GM23248 (cell line): ENCODE measurements around the gene TMEM219. TPM values are rescaled to one million over a fixed set of nuclear protein-coding genes. Genes with fewer than 3 reads are reported as not detected.

Experiments
- DNase-seq: peaks from one replicate; pipeline ENCODE4 v3.0.0-alpha.2; 2015
- H2AFZ ChIP-seq: fragments of 200-600 bp; sonication (generic); 2 replicates; pipeline ENCODE4 v1.6.1; 2016; ENCODE audit warnings: antibody characterized with exemption
- H3F3A ChIP-seq: fragments of 200-600 bp; sonication (generic); 2 replicates; pipeline ENCODE4 v1.6.1; 2016; ENCODE audit warnings: mild to moderate bottlenecking, antibody characterized with exemption, mixed run types; ENCODE audit not compliant: insufficient read depth
- H3K27ac ChIP-seq: fragments of 200-600 bp; sonication (generic); 2 replicates; pipeline ENCODE4 v1.5.1; 2016; ENCODE audit warnings: mild to moderate bottlenecking
- H3K27me3 ChIP-seq: fragments of 200-600 bp; sonication (generic); replicated peaks from 2 replicates; pipeline ENCODE4 v1.6.1; 2016; ENCODE audit warnings: mild to moderate bottlenecking; ENCODE audit not compliant: insufficient read depth
- H3K36me3 ChIP-seq: fragments of 200-600 bp; sonication (generic); 2 replicates; pipeline ENCODE4 v1.6.1; 2016; ENCODE audit warnings: low read depth, mild to moderate bottlenecking
- H3K4me1 ChIP-seq: fragments of 200-600 bp; sonication (generic); 2 replicates; pipeline ENCODE4 v1.6.1; 2016; ENCODE audit warnings: mild to moderate bottlenecking; ENCODE audit not compliant: insufficient read depth
- H3K4me2 ChIP-seq: fragments of 200-600 bp; sonication (generic); one replicate; pipeline ENCODE4 v1.6.1; 2016; ENCODE audit warnings: mild to moderate bottlenecking; ENCODE audit not compliant: unreplicated experiment
- H3K4me3 ChIP-seq: fragments of 200-600 bp; sonication (generic); 2 replicates; pipeline ENCODE4 v1.5.1; 2016; ENCODE audit warnings: mild to moderate bottlenecking
- H3K79me2 ChIP-seq: fragments of 200-600 bp; sonication (generic); 2 replicates; pipeline ENCODE4 v1.6.1; 2016; ENCODE audit warnings: mild to moderate bottlenecking; ENCODE audit not compliant: insufficient read depth
- H3K9ac ChIP-seq: fragments of 200-600 bp; sonication (generic); 2 replicates; pipeline ENCODE4 v1.6.1; 2016; ENCODE audit warnings: mild to moderate bottlenecking
- H3K9me2 ChIP-seq: fragments of 200-600 bp; sonication (generic); 2 replicates; pipeline ENCODE4 v1.6.1; 2016; ENCODE audit warnings: mixed run types, mild to moderate bottlenecking, moderate library complexity; ENCODE audit not compliant: insufficient read depth
- H3K9me3 ChIP-seq: fragments of 200-600 bp; sonication (generic); one replicate; pipeline ENCODE4 v1.6.1; 2017; ENCODE audit warnings: low read depth
- H4K20me1 ChIP-seq: fragments of 200-600 bp; sonication (generic); 2 replicates; pipeline ENCODE4 v1.6.0; 2016; ENCODE audit not compliant: insufficient read depth
- EZH2 ChIP-seq: fragments of 200-600 bp; sonication (generic); IDR thresholded peaks from 2 replicates; pipeline ENCODE4 v1.6.1; 2018; ENCODE audit warnings: antibody characterized with exemption, mild to moderate bottlenecking; ENCODE audit not compliant: insufficient read depth, poor library complexity, severe bottlenecking
- EZH2phosphoT487 ChIP-seq: fragments of 200-600 bp; sonication (generic); IDR thresholded peaks from 2 replicates; pipeline ENCODE4 v1.6.1; 2018; ENCODE audit warnings: antibody characterized with exemption, moderate library complexity, mild to moderate bottlenecking, low read depth; ENCODE audit not compliant: insufficient read depth
- WGBS, 2 experiments: methylation state at CpG; one replicate each; pipeline ENCODE4 v1.1.6; 2015 to 2017; ENCODE audit warnings: low lambda C conversion rate in 2 of 2, low coverage in 1 of 2; ENCODE audit errors: missing lambda C conversion rate in 2 of 2; 5-methylcytosine and 5-hydroxymethylcytosine counted together
- in situ Hi-C: fragments of 300-500 bp; cut with MboI; formaldehyde crosslinking; loops from 2 replicates; pipeline ENCODE4 v1.15.0; 2020
- polyA plus RNA-seq: library from polyadenylated mRNA; unstranded; fragments of >200 nt; fragmentation: Nextera tagmentation; extraction: Ambion mirVana; gene quantifications from 2 replicates; pipeline ENCODE4 v1.2.1, GENCODE V29; 2016
- total RNA-seq: library from RNA; depleted of rRNA; stranded (reverse); fragments of >200 nt; shearing (Covaris generic); gene quantifications from 2 replicates; pipeline ENCODE4 v1.2.3, GENCODE V29; 2014

Gene TMEM219
- total and polyA plus RNA-seq, 2 experiments from 2014 or later = 124 to 162 TPM

GRCh38 chr16:29963021-29963743, 1.3 kb downstream of the TMEM219 start:
- H3K9ac ChIP-seq = peak overlapping the region; percentile 87
- peaks cover 9% of the 10 kb centered on the region; the same call in 1 of the 2 replicates for H3K4me1 ChIP-seq
- 84 to 85% methylated on average over 14 of the region's 14 CpGs for WGBS, 2 experiments
- in situ Hi-C loops = no loop called here
- peaks cover 23% of the 10 kb centered on the region for H3K79me2 ChIP-seq
- peak overlapping the region; percentile 77 for H2AFZ ChIP-seq
- peak overlapping the region; percentile 74 for H3K27ac ChIP-seq
- no peaks in the 10 kb centered on the region for H3K9me3 ChIP-seq
- H3K9me2 ChIP-seq = no peaks in the 10 kb centered on the region
- TF ChIP-seq EZH2phosphoT487 = no peak
- no peak for TF ChIP-seq EZH2
- H3K36me3 ChIP-seq = peaks cover 3% of the 10 kb centered on the region
- DNase-seq = no peak
- H3K4me2 ChIP-seq = peak overlapping the region; percentile 95
- peak overlapping the region; percentile 78 for H3K4me3 ChIP-seq
- H3F3A ChIP-seq = no peaks in the 10 kb centered on the region
- no peaks in the 10 kb centered on the region for H3K27me3 ChIP-seq
- H4K20me1 ChIP-seq = no peaks in the 10 kb centered on the region

DNA sequence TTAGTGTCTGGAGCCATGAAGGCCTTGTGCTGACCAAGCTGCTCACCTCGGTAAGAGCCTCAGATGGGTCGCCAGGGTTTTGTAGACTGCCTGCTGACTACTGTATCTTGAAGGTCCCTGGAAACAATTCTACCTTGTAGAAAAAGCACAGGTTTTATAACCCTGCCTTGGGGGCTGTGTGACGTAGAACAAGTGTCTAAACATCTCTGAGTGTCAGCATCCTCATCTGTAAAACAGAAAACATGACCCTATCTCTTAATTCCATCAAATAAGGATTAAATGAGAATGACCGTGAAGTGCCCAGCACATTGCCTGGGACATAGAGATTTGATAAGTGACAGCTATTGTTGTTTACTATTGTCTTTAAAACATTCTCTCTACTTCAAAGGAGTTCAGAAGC, 6.3 kb downstream of the TMEM219 start:
- peaks cover 13% of the 10 kb centered on the region for H3K79me2 ChIP-seq
- no peak overlapping the region for H3K4me3 ChIP-seq
- in situ Hi-C loops = no loop called here
- no peak overlapping the region for H3K9ac ChIP-seq
- peaks cover 14% of the 10 kb centered on the region; the same call in 1 of the 2 replicates for H3F3A ChIP-seq
- no peaks in the 10 kb centered on the region for H3K27me3 ChIP-seq
- H2AFZ ChIP-seq = no peak overlapping the region
- no peaks in the 10 kb centered on the region for H3K9me2 ChIP-seq
- H3K4me2 ChIP-seq = no peak overlapping the region
- H3K4me1 ChIP-seq = no peaks in the 10 kb centered on the region
- peaks cover 11% of the 10 kb centered on the region for H3K36me3 ChIP-seq
- no peaks in the 10 kb centered on the region for H3K9me3 ChIP-seq
- TF ChIP-seq EZH2phosphoT487 = no peak
- no peak for TF ChIP-seq EZH2
- 88 to 94% methylated on average over 4 of the region's 4 CpGs for WGBS, 2 experiments
- no peak for DNase-seq
- no peak overlapping the region for H3K27ac ChIP-seq
- H4K20me1 ChIP-seq = no peaks in the 10 kb centered on the region

DNA sequence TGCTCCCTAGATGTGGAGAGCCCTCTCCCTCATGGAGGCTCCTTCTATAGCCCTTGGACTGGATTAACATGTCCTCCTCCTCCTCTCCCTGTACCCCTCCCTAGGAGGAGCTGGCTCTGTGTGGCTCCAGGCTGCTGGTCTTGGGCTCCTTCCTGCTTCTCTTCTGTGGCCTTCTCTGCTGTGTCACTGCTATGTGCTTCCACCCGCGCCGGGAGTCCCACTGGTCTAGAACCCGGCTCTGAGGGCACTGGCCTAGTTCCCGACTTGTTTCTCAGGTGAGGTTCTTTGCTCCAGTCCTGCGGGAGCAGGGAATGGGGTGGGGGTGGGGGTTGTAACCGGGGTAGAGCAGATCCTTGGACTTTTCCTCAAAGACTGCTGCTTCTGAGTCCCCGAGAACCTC, 9.4 kb downstream of the TMEM219 start:
- Histone ChIP-seq H3K27me3 (no peaks in the 10 kb centered on the region), H3K9ac (no peak overlapping the region), H3K79me2 (peaks cover 26% of the 10 kb centered on the region), H3K4me1 (peaks cover 16% of the 10 kb centered on the region), H2AFZ (no peak overlapping the region), H3K27ac (no peak overlapping the region), H3F3A (peaks cover 14% of the 10 kb centered on the region; the same call in 1 of the 2 replicates), H3K9me3 (no peaks in the 10 kb centered on the region), H3K4me2 (no peak overlapping the region), H3K36me3 (peaks cover 11% of the 10 kb centered on the region), H3K9me2 (no peaks in the 10 kb centered on the region), H3K4me3 (no peak overlapping the region), H4K20me1 (no peaks in the 10 kb centered on the region; the same call in 1 of the 2 replicates)
- no peak for TF ChIP-seq EZH2
- no peak for TF ChIP-seq EZH2phosphoT487
- 86 to 89% methylated on average over 8 of the region's 8 CpGs for WGBS, 2 experiments
- in situ Hi-C loops = loop anchor here (5.0 to 10.0 kb wide), 2 partner anchors 49 to 53 kb away; partner anchors contain the start of gene C16orf92
- DNase-seq = no peak

DNA sequence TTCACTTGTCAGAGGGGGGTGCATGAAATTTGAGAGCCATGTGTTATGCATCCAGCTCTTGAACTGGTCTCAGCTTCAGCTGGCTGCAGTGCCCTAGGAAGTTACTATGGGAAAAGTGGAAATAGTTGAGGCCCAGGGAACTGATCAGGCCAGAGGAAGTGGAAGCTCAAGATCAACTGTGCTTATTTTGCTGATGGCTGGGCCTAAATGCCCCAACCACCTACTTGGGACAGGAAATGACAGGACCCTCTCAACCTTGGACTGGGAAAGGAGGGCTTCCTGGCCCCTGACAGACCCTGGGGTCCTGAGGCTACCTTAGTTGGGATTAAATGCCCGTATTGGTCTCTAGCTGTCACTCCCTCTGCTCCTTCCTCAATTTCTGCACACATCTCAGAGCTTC, 10.6 kb downstream of the TMEM219 start:
- Histone ChIP-seq H2AFZ (no peak overlapping the region), H3K79me2 (peaks cover 38% of the 10 kb centered on the region), H4K20me1 (no peaks in the 10 kb centered on the region; the same call in 1 of the 2 replicates), H3K9me2 (no peaks in the 10 kb centered on the region), H3K36me3 (peaks cover 11% of the 10 kb centered on the region), H3K4me3 (no peak overlapping the region), H3K27me3 (no peaks in the 10 kb centered on the region), H3F3A (peaks cover 14% of the 10 kb centered on the region; the same call in 1 of the 2 replicates), H3K4me1 (peaks cover 20% of the 10 kb centered on the region), H3K9ac (no peak overlapping the region), H3K27ac (no peak overlapping the region), H3K9me3 (no peaks in the 10 kb centered on the region), H3K4me2 (no peak overlapping the region)
- in situ Hi-C loops = loop anchor here (5.0 to 10.0 kb wide), 2 partner anchors 50 to 52 kb away; partner anchors contain the start of gene C16orf92
- 100% methylated on average over 1 of the region's 1 CpG for WGBS, 2 experiments
- TF ChIP-seq EZH2 = no peak
- no peak for TF ChIP-seq EZH2phosphoT487
- DNase-seq = no peak
